Natural killer cell (primary cell): ENCODE results near the gene C1QTNF5. TPM values are rescaled to one million over a fixed set of nuclear protein-coding genes. Genes with fewer than 3 reads are reported as not detected.

ENCODE experiments used
- ATAC-seq, 3 donors: fragments of 150-1000 bp in 2 of 3; fragments of 200-7000 bp in 1 of 3; cut with Tn5 transposase; 1 replicate in 1 of 3; 2 replicates in 2 of 3; pipeline ENCODE4 v1.10.0; 2021; ENCODE audit warnings: mild to moderate bottlenecking in 2 of 3, moderate library complexity in 2 of 3
- DNase-seq, 2 donors: peaks; one replicate each; pipeline versions ENCODE4 v3.0.0 to v3.0.0-alpha.2; 2013 to 2021; ENCODE audit warnings: mixed read lengths in 1 of 2
- H3K27ac ChIP-seq: one replicate; pipeline ENCODE4 v1.5.1; 2013; ENCODE audit warnings: mild to moderate bottlenecking, low read length
- H3K27me3 ChIP-seq: one replicate; pipeline ENCODE4 v1.6.1; 2013; ENCODE audit warnings: low read length; ENCODE audit not compliant: control insufficient read depth, insufficient read depth
- H3K36me3 ChIP-seq: one replicate; pipeline ENCODE4 v1.6.1; 2013; ENCODE audit warnings: low read length; ENCODE audit not compliant: control insufficient read depth, insufficient read depth
- H3K4me1 ChIP-seq: one replicate; pipeline ENCODE4 v1.6.1; 2013; ENCODE audit warnings: low read length; ENCODE audit not compliant: control insufficient read depth, insufficient read depth
- H3K4me3 ChIP-seq: one replicate; pipeline ENCODE4 v1.5.1; 2013; ENCODE audit warnings: low read length
- H3K9me3 ChIP-seq: one replicate; pipeline ENCODE4 v1.6.1; 2013; ENCODE audit warnings: low read length; ENCODE audit not compliant: control insufficient read depth, insufficient read depth
- H3K27ac Mint-ChIP-seq, 2 donors: one replicate each; pipeline ENCODE4 v1.8.0; 2022; ENCODE audit warnings: mild to moderate bottlenecking in 2 of 2, mixed read lengths in 2 of 2, moderate library complexity in 1 of 2
- H3K27me3 Mint-ChIP-seq, 2 donors: one replicate each; pipeline ENCODE4 v1.8.0; 2022; ENCODE audit warnings: low read depth in 2 of 2, mixed read lengths in 2 of 2
- H3K36me3 Mint-ChIP-seq: one replicate; pipeline ENCODE4 v1.8.0; 2022; ENCODE audit warnings: mixed read lengths
- H3K4me1 Mint-ChIP-seq, 2 donors: one replicate each; pipeline ENCODE4 v1.8.0; 2022; ENCODE audit warnings: mixed read lengths in 2 of 2
- H3K4me3 Mint-ChIP-seq: one replicate; pipeline ENCODE4 v1.8.0; 2022; ENCODE audit warnings: mild to moderate bottlenecking, moderate library complexity, mixed read lengths
- H3K9me3 Mint-ChIP-seq, 2 donors: one replicate each; pipeline ENCODE4 v1.8.0; 2022; ENCODE audit warnings: mixed read lengths in 2 of 2
- WGBS: methylation state at CpG from one replicate; pipeline ENCODE4 v1.1.7; 2013; ENCODE audit warnings: missing lambda C conversion rate; ENCODE audit not compliant: insufficient coverage; 5-methylcytosine and 5-hydroxymethylcytosine counted together
- intact Hi-C: fragments of 100-400 bp; cut with micrococcal nuclease; formaldehyde crosslinking; loops from one replicate; pipeline ENCODE4 v1.14.2; 2022
- total RNA-seq, 4 donors: library from RNA; stranded (reverse); fragments of 120-200 nt in 1 of 4; gene quantifications; one replicate each; pipeline versions ENCODE4 v1.2.3 to v1.2.4, GENCODE V29; 2013 to 2022
- TF ChIP-seq, protein P1 (sequence below): fragments of 200-600 bp; IDR thresholded peaks from one replicate; pipeline ENCODE4 v1.8.0; 2022; ENCODE audit warnings: antibody characterized with exemption

C1QTNF5 gene
- total RNA-seq, 3 donors from 2014 or later (not counting 1 experiment from before 2014, with no cell fraction given): not detected

- intact Hi-C loops: no loop called here
- WGBS: 80% methylated on average over 9 of the region's 9 CpGs
- H3K27me3 ChIP-seq: peaks cover 12% of the 10 kb centered on the region
- H3K4me1 ChIP-seq: peaks cover 9% of the 10 kb centered on the region
- Mint-ChIP-seq H3K4me3 (peak overlapping the region; percentile 17), H3K4me1 (peaks cover 10 to 12% of the 10 kb centered on the region in 2 donors), H3K36me3 (no peaks in the 10 kb centered on the region), H3K27ac (no peak overlapping the region), H3K27me3 (peaks cover 53 to 56% of the 10 kb centered on the region in 2 donors), H3K9me3 (no peaks in the 10 kb centered on the region)
- no peaks in the 10 kb centered on the region for H3K9me3 ChIP-seq
- no peak overlapping the region for H3K4me3 ChIP-seq
- TF ChIP-seq, protein P1, sequence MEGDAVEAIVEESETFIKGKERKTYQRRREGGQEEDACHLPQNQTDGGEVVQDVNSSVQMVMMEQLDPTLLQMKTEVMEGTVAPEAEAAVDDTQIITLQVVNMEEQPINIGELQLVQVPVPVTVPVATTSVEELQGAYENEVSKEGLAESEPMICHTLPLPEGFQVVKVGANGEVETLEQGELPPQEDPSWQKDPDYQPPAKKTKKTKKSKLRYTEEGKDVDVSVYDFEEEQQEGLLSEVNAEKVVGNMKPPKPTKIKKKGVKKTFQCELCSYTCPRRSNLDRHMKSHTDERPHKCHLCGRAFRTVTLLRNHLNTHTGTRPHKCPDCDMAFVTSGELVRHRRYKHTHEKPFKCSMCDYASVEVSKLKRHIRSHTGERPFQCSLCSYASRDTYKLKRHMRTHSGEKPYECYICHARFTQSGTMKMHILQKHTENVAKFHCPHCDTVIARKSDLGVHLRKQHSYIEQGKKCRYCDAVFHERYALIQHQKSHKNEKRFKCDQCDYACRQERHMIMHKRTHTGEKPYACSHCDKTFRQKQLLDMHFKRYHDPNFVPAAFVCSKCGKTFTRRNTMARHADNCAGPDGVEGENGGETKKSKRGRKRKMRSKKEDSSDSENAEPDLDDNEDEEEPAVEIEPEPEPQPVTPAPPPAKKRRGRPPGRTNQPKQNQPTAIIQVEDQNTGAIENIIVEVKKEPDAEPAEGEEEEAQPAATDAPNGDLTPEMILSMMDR: no peak
- DNase-seq (no peak), ATAC-seq (no peak)
- H3K27ac ChIP-seq: no peak overlapping the region
- H3K36me3 ChIP-seq: no peaks in the 10 kb centered on the region
These were observed 14.6 kb upstream of the C1QTNF5 start for GRCh38 chr11:119355091-119355843.

GRCh38 chr11:119352857-119353260 is 12.2 kb upstream of the C1QTNF5 start:
- no peaks in the 10 kb centered on the region for H3K9me3 ChIP-seq
- intact Hi-C loops: no loop called here
- no peaks in the 10 kb centered on the region for H3K36me3 ChIP-seq
- peaks cover 10 to 15% of the 10 kb centered on the region in 2 donors for H3K4me1 Mint-ChIP-seq
- TF ChIP-seq, protein P1: no peak
- 68% methylated on average over 4 of the region's 4 CpGs for WGBS
- H3K27me3 ChIP-seq: peaks cover 10% of the 10 kb centered on the region
- peaks cover 9% of the 10 kb centered on the region for H3K4me1 ChIP-seq
- DNase-seq (no peak), ATAC-seq (no peak)
- no peak overlapping the region for H3K27ac Mint-ChIP-seq
- peaks cover 46 to 47% of the 10 kb centered on the region in 2 donors for H3K27me3 Mint-ChIP-seq
- H3K36me3 Mint-ChIP-seq: no peaks in the 10 kb centered on the region
- H3K27ac ChIP-seq: no peak overlapping the region
- no peak overlapping the region for H3K4me3 Mint-ChIP-seq
- no peaks in the 10 kb centered on the region for H3K9me3 Mint-ChIP-seq
- H3K4me3 ChIP-seq: no peak overlapping the region

GRCh38 chr11:119351232-119351631 is 10.5 kb upstream of the C1QTNF5 start:
- H3K36me3 ChIP-seq: no peaks in the 10 kb centered on the region
- ATAC-seq (no peak), DNase-seq (no peak)
- H3K9me3 Mint-ChIP-seq: no peaks in the 10 kb centered on the region
- intact Hi-C loops: no loop called here
- no peak overlapping the region for H3K4me3 Mint-ChIP-seq
- peaks cover 38 to 47% of the 10 kb centered on the region in 2 donors for H3K27me3 Mint-ChIP-seq
- no peak overlapping the region for H3K27ac ChIP-seq
- H3K27me3 ChIP-seq: peaks cover 10% of the 10 kb centered on the region
- peak overlapping the region in 1 of 2 donors; percentile 54 for H3K27ac Mint-ChIP-seq
- no peaks in the 10 kb centered on the region for H3K9me3 ChIP-seq
- H3K4me3 ChIP-seq: no peak overlapping the region
- H3K36me3 Mint-ChIP-seq: no peaks in the 10 kb centered on the region
- WGBS: no CpG with 5 or more reads among the region's 2 CpGs
- H3K4me1 ChIP-seq: peaks cover 4% of the 10 kb centered on the region
- TF ChIP-seq, protein P1: no peak
- peaks cover 3 to 8% of the 10 kb centered on the region in 2 donors for H3K4me1 Mint-ChIP-seq

DNA sequence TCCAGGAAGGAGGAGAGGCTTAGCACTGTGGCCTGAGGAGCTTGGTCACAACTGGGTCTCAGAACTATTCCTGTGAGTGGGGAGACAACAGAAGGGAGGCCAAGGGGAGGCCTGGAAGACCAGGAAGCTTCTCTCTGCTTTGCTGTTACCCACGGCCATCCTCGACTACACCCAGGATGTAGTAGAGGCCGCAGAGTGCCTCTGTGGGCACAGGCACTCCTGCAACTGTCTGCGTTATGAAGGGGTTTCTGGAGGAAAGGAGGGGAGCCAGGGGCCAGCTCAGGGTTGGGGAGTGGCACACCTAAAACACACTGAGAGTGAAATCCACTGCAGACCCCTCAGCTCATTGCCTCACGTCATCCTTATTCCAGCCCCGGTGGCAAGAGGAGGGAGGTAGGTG is 9.6 kb upstream of the C1QTNF5 start:
- ATAC-seq: no peak
- WGBS: 61% methylated on average over 6 of the region's 6 CpGs
- H3K27ac ChIP-seq: no peak overlapping the region

More for the DNA sequence above, 9.6 kb upstream of the C1QTNF5 start:
- intact Hi-C loops: no loop called here
- Mint-ChIP-seq H3K36me3 (no peaks in the 10 kb centered on the region), H3K27ac (no peak overlapping the region), H3K4me1 (peaks cover 0 to 4% of the 10 kb centered on the region in 2 donors), H3K4me3 (no peak overlapping the region), H3K9me3 (no peaks in the 10 kb centered on the region), H3K27me3 (peaks cover 32 to 45% of the 10 kb centered on the region in 2 donors)
- no peaks in the 10 kb centered on the region for H3K9me3 ChIP-seq
- no peaks in the 10 kb centered on the region for H3K36me3 ChIP-seq
- no peak overlapping the region for H3K4me3 ChIP-seq
- H3K4me1 ChIP-seq: no peaks in the 10 kb centered on the region
- H3K27me3 ChIP-seq: peaks cover 10% of the 10 kb centered on the region
- no peak for DNase-seq
- TF ChIP-seq, protein P1: no peak
